Islet precursor cell (in vitro differentiated cells): ENCODE measurements around the gene PON1.
A peak's percentile ranks its signal among the peaks of the same experiment; 100 is the strongest.

ENCODE experiments used
- DNase-seq: peaks from one replicate; pipeline ENCODE4 v3.0.0-alpha.2; 2018

PON1 gene

DNA sequence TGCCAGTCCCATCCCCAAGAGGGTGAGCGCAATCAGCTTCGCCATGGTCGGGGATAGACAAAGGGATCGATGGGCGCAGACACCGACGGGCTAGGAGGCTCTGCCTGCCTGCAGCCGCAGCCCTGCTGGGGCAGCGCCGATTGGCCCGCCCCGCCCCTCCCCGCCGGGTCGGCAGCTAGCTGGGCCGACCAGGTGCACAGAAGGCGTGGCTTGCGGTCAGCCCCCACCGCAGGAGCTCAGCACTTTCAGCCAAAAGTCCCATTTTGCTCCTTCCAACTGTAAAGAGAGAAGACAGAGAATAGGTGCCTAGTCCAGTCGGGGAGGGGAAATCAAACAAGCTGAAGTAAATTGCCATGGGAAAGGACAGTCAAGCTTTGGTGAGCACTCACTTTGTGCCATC is at the start of gene PON1:
Gene PON1, minus strand, starts transcription at position 102 of the 400 bp plus-strand sequence. Its CDS starts 57 bp downstream, at position 45.
- peak; percentile 66 for DNase-seq

DNA sequence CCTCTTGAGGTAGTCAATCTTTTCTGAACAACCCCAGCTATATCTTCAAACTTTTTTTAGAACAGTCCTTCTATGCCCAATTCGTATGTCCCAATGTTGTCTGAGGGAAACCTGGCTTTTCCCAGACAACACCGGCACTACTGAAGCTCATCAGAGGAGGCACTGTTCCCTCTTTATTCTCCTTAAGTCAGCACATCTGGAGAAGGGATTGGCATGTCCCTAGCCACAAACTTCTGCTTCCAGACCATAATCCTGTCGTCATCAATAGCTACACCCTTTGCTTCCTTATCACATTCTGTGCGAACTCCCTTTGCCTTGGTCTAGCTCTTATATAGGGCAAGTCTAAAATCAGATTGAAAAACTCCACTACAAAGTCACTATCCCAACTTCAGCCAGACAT is 49.0 kb upstream of the PON1 start:
- no peak for DNase-seq

DNA sequence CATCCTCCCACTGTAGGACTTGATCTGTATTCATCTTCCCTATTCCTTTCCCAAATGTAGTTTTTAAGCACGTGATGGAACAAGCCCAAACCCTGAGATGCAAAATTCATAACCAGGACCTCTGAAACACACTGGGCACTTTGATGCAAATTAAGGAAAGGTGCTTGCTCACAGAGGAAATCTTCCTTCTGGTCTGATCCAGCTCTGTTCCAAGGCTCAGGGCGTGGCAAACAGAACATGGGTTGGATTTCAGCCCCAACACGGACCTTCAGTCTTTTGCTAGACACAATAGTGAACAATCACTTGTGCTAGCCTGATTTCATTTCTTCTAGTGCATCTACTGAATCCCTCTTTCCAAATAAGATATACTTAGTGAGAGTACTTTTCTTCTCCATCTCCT is 43.9 kb upstream of the PON1 start:
- no peak for DNase-seq

DNA sequence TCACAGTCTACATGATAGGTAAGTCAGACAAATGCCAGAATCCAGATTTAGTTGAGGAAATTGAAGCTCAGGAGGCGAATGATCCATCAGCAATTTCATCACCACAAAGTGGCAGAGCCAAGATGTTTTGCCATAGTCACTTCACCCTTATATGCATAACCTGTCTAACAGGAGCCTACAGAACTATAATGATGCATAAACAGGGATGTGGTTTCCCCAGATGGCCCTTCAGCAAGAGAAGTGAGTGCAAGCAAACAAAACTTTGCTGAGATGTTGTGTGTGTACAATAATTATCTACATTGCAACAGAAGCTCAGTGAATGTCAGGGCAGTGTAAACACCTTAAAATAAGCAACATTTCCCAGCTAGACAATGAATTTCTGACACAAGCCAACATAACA is 43.3 kb upstream of the PON1 start:
- no peak for DNase-seq

DNA sequence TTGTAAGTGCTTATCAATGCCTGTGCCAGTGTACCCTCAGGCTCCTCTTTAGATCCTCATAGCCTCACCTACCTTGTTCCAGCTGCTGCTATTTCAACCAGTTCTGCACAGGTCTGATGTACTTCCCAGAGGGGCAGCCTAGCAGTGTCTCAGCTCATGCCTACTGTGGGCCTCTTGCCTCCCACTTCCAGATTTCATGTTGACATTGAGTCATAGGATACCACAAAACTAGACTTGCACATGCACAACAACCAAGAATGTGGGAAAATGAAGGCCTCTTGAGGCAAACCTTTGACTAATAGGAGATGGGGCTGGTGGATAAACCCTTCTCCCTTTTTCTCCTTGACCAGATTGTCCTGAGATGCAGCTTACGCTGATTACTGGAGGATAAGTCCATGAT is 40.8 kb upstream of the PON1 start:
- DNase-seq = no peak

DNA sequence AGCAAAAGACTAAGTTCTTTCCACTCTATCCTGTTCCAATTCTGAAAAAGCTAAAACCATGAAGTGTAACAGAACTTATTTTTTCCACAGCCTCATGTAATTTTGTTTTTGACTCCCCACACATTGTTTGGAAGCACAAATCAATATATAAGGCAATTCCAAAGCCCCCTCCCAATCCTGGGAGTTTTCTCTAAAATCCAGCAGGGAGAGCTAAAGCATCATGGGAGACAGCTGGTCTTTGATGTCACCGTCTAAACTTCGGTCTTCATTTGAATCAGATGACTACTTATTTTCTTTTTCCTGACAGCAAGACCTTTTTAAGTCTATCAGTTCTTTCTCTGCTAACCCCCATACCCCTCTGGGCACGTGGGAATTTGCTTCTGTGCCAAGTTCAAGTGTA is 33.3 kb upstream of the PON1 start:
- DNase-seq = no peak

DNA sequence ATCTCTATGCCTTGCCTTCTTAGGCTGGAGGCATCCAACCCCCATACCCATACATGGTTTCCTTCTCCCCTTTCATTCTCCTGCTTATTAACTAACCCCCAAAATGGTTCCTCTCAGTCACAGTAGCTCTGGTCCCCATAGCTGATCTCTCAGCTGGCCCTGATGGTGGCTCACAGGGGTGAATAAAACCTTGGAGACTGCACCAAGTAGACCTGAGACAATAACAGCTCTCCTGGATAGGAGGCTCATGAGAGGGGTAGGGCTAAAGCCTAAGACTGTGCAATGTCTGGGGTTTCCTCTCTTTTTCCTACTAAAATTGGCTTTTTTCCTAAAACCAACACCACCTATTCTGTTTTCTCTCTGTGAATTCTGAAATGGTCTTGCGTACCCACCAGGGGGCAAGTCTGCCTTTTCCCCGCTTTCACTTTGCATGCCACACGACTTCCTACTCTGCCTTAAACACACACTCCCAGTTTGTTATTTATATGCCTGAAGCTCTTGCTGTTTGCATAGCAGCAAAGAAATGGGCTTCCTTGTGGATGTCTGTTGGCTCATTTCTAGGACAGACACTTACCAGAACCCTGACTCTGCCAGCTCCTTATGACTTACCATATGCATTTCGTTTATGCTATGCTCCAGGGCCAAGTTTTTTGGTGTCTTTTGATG is 18.4 kb upstream of the PON1 start:
- DNase-seq = peak; percentile 62

DNA sequence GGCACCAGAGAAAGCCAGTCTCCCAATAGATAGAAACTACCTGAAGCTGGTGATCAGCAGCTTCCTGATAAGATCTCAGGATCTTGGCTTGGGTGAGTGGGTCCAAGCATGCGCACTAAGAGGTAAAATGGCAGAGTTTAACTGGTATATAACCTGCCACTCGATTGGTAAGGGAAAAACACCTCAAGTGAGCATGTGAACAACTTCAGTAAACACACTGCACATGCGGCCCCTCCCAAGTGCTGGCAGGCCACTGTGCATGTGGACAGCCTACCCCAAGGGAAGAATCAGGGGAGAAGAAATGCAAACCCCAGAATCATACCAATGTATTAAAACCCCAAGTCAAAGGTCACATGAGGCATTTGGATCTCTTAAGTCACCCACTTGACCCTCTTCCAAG is 17.7 kb upstream of the PON1 start:
- no peak for DNase-seq

DNA sequence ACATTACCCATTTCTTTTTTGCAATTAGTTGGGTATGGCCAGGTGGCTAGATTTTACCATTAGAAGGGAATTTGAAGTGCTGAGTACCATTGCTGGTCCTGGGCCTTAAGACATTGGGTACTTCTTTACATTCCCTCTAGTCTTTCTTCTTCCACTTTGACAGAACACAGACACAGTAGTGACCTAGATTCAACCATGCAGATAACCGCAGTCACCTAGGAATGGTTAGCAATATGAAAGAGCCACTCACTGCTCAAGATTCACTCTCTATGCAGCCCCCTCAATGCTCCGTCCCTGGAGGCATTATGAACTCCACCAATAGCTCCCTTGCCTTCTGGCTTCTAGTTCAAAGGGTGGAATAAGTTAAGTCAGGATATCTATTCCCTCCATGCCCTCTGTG is 16.2 kb upstream of the PON1 start:
- DNase-seq = no peak

DNA sequence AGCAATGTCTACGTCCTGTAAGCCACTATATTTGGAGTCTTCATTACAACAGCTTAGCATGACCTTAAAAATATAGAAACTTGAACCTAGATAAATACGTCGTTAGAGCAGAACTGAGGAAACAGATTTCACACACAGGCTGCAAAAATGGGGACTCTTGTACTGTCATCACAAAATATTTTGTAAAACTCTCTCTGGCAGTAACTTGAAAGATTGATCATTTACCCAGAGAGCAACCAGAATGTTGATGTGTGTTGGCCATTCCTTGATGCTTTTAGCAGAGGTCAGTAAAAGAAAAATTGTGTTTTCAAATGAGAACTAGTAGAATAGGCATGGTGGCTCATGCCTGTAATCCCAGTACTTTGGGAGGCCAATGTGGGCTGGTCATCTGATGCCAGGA is 14.5 kb upstream of the PON1 start:
- no peak for DNase-seq

DNA sequence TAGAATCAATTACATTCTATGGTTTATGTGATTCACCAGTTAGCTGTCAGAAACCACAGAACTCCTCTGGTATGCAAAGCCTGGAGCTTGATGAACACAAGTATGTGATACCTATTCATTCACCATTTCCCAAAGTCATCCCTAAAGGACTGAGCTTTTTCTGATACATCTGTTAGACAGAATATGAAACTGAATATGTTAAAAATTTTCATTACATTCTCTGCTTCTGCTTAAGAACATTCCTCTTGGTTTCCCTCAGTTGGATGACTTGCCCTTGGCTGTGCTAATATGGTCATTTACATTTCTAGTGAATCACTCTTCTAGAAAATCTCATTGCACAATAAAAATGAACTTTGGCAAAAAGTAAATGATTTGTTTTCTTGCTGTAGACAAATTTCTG is 10.8 kb upstream of the PON1 start:
- DNase-seq = no peak

DNA sequence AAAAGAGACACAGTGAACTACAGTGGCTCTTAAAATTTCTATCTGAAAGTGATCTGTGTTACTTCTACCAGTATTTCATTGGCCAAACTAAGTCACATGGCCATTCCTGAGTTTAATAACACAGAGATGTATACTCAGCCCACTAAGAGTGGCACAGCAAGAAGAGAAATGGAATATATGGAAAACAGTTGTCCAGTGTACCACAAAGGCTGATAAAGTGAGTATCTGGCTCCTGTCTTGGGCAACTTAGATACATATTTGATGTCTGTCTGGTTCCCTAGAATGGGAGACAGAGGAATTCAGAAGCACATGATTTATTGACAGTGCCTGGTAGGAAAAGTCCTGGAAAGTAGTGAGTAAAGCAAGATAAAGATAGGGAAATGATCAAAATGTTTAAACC is 10.1 kb upstream of the PON1 start:
- no peak for DNase-seq

DNA sequence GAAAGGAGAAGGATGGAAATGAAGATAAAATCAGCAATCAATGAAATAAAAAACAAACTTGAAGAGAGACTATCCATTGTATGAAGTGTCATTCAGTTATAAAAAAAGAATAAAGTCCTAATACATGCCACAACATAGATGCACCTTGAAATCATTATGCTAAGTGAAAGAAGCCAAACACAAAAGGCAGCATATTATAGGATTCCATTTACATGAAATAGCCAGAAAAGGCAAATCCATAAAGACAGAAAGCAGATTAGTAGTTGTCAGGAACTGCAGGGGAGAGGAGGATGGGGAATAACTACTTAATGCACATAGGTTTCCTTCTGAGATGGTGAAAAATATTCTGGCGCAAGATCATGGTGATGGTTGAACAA is 6.6 kb upstream of the PON1 start:
- no peak for DNase-seq

DNA sequence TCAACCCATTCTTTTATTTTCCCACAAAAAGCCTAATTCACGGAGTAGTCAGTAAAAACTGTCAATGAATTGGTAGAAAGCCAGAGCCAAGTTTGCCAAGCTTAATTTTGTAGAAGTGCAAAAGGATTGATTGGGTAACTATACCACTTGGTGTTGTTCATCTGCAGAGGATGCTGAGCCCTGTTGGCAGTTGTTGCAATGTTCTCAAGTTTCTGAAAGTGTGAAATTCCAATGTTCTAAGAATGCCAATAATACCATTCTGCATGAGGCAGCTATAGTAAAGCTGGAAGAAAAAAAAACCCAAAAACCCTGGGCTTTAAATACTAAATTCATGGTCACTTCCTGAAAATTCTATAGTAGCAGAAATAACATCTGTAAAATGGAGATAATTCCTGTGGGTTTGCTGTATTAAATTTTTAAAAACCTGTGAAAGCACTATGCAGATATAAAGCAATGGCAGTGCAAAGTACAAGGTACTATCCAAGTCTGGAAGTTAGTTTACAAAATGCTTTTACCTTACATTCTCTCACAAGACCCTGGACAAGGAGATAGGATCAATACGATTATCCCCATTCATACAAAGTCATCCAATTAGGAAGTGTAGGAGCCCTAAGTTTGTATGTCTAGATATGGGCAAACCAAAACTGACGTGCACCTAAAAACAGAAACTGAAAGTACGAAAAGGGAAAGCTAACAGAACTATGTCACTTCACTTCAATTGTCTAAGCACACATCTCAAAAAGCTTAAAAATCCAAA is 6.0 kb upstream of the PON1 start:
- no peak for DNase-seq

DNA sequence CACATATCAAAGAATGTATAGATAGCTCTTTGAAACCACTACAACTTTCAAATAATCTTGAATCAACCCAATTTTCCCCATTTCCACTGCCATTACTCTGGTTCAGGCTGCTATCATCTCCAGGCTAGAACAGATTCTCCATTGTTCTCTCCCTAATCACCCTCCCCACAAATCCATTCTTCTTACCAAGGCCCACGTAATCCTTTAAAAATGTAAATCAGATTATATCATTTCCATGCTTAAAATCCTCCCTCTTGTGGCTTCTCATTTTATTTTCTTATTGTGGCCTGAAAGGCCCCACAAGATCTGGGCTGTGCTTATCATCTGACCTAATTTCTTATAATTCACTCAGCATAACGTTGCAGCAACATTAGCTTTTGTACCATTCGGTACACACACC is 3.0 kb upstream of the PON1 start:
- DNase-seq = no peak

DNA sequence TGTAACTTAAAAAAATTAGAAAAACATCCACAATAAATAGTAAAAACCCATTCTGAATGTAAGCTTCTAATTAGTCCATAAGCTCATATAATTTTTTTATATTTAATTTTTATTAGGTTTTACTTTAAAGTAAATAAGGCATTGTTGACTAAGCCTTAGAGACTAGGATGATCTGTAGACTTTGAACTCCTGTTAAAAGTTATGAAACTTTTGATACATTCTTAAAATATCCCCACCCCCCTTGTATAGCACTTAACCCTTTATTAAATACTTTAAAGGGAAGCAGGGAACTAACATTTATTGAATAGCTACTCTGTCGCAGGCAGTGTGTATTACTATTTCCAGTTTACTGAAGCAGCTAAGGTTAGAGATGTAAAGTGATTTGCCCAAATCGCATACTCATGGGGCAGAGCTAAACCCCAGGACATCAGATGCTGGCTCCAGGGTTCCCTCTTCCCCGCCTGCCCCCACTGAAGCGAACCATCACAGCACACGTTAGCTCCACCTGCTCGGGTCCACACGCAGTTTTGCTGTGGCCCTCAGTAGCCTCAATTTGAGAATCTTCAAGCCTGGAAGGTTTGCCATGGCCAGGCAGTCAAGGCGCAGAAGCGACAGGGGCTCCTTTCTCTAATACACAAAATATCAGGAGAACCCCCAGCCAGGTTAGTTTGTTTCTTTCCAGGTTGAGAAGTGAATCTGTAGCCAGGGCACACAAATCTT is 762 bp downstream of the PON1 start:
- no peak for DNase-seq

DNA sequence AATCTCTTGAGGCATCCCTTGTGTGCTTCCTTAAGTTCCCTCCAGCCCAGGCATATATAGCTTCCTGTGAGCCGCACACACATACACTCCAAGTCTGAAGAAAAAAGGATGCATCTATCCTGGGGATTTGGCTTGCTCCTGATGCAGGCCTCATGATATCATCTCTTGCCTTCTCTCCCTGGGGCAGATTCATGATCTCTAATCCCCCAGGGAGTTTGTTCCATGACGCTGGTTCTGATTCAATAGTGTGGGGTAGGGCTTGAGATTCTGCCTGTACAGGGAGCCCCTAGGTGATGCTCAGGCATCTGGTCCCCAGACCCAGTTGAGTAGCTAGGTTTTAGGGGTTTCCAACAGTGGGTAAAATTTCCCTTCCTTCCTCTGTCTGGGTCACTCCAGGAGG is 1.5 kb downstream of the PON1 start:
- DNase-seq = no peak

DNA sequence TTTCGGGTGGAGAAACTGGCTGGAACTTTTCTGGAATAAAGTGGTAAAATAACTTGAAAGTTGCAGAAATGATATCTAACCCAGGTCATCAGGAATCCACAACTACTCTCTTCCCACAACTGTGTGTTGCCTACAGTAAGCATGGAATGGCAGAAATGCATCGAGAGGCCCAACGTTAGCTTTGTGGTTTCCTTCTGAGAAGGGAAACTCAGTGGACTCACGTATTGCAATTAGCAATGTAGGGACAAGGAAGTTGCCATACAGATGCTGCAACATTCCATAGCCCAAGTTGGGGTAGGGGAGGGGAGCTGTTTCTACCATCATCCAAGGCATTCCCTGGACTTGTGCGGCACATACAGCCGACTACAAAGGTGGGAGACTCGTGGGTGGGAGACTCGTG is 1.9 kb downstream of the PON1 start:
- no peak for DNase-seq

DNA sequence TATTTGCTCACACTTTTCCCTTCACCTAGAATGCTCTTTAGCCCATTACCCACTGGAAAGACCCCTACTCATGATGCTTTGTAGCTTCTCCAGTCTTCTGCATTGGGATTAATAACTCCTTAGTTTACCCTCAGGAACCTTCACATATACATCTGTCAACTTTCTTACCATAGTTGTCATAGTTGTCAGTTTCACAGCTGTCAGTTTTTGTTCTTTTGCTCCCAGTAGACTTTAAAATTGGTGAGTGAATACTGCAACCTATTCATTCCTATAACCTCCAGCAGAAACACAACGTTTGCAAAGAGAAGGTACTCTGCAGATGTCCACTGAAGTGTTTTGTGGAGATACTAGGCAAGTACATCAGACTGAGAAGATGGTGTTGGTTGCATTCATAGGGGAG is 2.6 kb downstream of the PON1 start:
- DNase-seq = no peak

DNA sequence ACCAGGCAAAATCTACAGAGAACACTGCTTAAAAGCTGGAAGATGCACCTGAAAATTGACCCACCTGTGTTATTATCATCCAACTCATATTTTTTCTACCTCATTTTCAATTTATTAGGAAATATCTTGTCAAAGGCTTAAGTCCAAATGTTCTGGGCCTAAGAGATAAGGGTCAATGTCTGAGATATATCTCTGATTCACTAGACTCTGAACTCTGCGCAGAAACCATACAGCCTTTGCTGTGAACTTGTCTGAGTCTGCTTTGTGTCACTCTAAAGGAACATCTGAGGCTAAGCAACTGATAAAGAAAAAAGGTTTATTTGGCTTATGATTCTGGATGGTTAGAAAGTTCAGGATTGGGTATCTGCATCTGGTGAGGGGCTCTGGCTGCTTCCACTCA is 3.7 kb downstream of the PON1 start:
- no peak for DNase-seq

DNA sequence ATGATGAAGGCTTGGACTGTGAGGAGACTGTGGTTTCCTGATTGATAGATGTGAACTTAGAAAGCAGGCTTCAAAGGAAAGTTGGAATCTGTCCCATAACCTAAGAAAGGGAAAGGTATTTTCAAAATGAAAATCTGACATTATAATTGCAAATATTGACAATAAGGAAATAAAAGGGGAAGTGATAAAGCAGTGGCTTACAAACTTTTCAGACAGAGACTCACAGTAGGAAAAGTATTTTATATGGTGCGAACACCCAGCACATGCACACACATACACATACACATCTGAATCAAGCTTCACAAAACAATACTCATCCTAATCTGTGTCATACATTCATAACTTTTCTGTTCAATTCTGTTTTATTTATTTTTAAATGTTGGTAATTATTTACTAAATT is 4.8 kb downstream of the PON1 start:
- no peak for DNase-seq

DNA sequence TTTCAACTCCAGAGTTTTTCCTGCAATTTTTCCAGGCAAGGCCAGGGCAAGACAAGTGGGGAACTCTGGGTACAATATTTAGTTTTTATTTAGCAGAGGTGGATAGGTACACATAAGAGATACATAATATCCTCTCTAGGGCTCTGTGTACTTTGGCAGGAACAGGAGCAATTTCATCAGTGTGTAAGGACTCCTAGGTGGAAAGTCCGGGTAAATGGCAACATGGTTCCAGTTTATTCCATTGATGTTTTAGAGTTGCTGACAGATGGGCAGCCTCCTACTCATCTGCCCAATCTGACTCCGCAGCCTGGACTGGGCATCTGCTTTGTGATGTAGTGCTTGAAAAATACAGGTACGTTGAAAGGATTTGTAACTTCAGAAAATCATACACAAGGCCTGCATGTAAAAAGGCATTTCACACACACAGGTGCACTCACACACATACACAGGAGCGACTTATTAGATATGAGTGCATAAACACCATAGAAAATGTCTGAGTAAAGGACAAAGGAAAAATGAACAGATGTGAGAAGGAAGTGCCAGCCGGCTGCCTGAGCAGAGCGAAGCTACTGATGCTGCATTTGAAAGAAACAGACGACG is 5.7 kb downstream of the PON1 start:
- DNase-seq = no peak

DNA sequence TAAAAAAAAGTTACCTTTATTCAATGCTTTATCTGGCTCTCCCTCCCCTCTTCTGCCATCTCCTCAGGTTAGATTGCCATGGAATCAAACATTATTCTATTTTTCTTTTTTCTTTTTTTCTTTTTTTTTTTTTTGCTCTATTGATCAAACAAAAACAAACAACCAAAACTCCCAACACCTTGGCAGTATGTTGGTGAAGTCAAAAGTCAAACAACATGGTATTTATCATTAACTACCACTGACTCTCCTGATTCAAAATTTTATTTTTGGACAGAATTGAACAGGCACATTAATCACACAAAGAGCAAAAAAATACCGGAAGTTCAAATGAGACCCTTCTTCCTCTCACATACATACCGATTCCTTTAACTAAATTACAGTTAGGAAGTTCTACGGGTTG is 6.4 kb downstream of the PON1 start:
- no peak for DNase-seq

DNA sequence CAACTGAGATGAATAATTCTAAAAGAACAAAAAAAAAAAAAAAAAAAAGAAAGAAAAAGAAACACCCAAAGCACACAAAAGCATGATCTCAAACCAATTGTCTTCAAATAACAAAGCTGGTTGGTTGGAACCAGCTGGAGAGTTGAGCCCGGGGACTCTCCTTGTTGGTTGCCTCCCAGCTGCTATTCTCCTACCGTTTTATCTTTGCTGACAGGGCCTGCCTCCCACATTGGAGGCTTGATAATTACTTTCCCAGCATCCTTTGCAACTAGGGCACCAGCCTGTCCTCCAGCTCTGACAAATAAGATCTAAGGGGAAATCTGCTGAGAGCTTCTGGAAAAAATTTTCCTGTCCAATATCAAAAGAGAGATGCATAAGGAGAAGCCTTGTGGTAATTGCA is 6.8 kb downstream of the PON1 start:
- DNase-seq = no peak
